Nephron (organoid): ENCODE results near the gene PFDN4.

ENCODE experiments used
- H3K27ac Mint-ChIP-seq, 3 experiments: 2 replicates each; pipeline ENCODE4 v1.8.0; 2020; ENCODE audit warnings: mixed read lengths in 3 of 3, mild to moderate bottlenecking in 2 of 3, moderate library complexity in 1 of 3
- H3K27me3 Mint-ChIP-seq: 2 replicates; pipeline ENCODE4 v1.8.0; 2021; ENCODE audit warnings: low read depth, mild to moderate bottlenecking, moderate library complexity, mixed read lengths
- H3K36me3 Mint-ChIP-seq: 2 replicates; pipeline ENCODE4 v1.8.0; 2020; ENCODE audit warnings: low read depth, mixed read lengths
- H3K4me1 Mint-ChIP-seq: 2 replicates; pipeline ENCODE4 v1.8.0; 2020; ENCODE audit warnings: mixed read lengths
- H3K4me3 Mint-ChIP-seq, 3 experiments: 2 replicates each; pipeline ENCODE4 v1.8.0; 2020; ENCODE audit warnings: mild to moderate bottlenecking in 3 of 3, mixed read lengths in 3 of 3, moderate library complexity in 2 of 3
- H3K9me3 Mint-ChIP-seq: 2 replicates; pipeline ENCODE4 v1.8.0; 2020; ENCODE audit warnings: mixed read lengths
- CTCF ChIP-seq, 3 experiments: fragments of 200-600 bp; sonication (generic); IDR thresholded peaks; one replicate each; pipeline ENCODE4 v1.5.0; 2021; ENCODE audit warnings: antibody characterized with exemption in 3 of 3; ENCODE audit not compliant: unreplicated experiment in 3 of 3

The PFDN4 gene, protein sequence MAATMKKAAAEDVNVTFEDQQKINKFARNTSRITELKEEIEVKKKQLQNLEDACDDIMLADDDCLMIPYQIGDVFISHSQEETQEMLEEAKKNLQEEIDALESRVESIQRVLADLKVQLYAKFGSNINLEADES

GRCh38 chr20:54207743-54208547, at the start of gene PFDN4:
Gene PFDN4, plus strand, starts transcription at chr20:54208087. Its CDS starts 14 bp downstream, at chr20:54208101.
- peak; percentile 71 to 82 (median 81) for TF ChIP-seq CTCF (IDR thresholded peaks at IDR 0.05; ENCODE audit: unreplicated experiment in 3 of 3)
- Mint-ChIP-seq H3K36me3 (peaks cover 19% of the 10 kb centered on the region), H3K4me1 (peaks cover 27% of the 10 kb centered on the region), H3K4me3 (peak within 1 kb of the TSS; percentile 98 to 99 (median 99)), H3K27me3 (no peaks in the 10 kb centered on the region), H3K9me3 (no peaks in the 10 kb centered on the region), H3K27ac (peak within 1 kb of the TSS; percentile 100)

DNA sequence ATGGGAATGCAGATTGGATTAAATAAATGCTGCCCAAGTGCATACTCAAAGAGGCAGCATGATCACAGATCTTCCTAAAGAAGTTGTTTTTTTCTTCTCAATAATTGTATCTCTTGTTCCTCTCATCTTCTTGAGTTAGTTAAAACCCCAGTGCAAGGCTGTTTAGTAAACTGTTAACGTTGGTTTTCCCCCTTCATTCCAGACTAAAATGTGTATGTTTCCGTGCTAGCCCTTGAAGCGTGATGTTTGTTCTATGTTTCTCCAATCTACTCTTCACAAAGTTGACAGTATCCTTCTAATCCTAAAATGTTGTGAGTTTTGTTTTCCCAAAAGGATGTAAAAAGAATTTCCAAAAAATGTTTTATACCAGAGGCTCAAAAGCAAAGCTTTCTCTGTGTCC, 49.7 kb upstream of the PFDN4 start:
- no peak for TF ChIP-seq CTCF (IDR thresholded peaks at IDR 0.05; ENCODE audit: unreplicated experiment in 3 of 3)
- Mint-ChIP-seq H3K9me3 (no peaks in the 10 kb centered on the region), H3K27me3 (peaks cover 5% of the 10 kb centered on the region), H3K36me3 (no peaks in the 10 kb centered on the region), H3K4me3 (no peak overlapping the region), H3K27ac (no peak overlapping the region), H3K4me1 (no peaks in the 10 kb centered on the region)

GRCh38 chr20:54158856-54159418, 49.0 kb upstream of the PFDN4 start:
- H3K4me1 Mint-ChIP-seq, result no peaks in the 10 kb centered on the region

GRCh38 chr20:54160065-54161007, 47.6 kb upstream of the PFDN4 start:
- Mint-ChIP-seq H3K4me1 (no peaks in the 10 kb centered on the region), H3K4me3 (no peak overlapping the region), H3K9me3 (no peaks in the 10 kb centered on the region), H3K36me3 (no peaks in the 10 kb centered on the region), H3K27ac (no peak overlapping the region), H3K27me3 (peaks cover 7% of the 10 kb centered on the region)
- TF ChIP-seq CTCF (IDR thresholded peaks at IDR 0.05; ENCODE audit: unreplicated experiment in 3 of 3), result no peak

More at GRCh38 chr20:54158856-54159418, 49.0 kb upstream of the PFDN4 start:
- Mint-ChIP-seq H3K36me3 (no peaks in the 10 kb centered on the region), H3K4me3 (no peak overlapping the region), H3K9me3 (no peaks in the 10 kb centered on the region), H3K27me3 (peaks cover 5% of the 10 kb centered on the region), H3K27ac (no peak overlapping the region)
- TF ChIP-seq CTCF (IDR thresholded peaks at IDR 0.05; ENCODE audit: unreplicated experiment in 3 of 3), result no peak

DNA sequence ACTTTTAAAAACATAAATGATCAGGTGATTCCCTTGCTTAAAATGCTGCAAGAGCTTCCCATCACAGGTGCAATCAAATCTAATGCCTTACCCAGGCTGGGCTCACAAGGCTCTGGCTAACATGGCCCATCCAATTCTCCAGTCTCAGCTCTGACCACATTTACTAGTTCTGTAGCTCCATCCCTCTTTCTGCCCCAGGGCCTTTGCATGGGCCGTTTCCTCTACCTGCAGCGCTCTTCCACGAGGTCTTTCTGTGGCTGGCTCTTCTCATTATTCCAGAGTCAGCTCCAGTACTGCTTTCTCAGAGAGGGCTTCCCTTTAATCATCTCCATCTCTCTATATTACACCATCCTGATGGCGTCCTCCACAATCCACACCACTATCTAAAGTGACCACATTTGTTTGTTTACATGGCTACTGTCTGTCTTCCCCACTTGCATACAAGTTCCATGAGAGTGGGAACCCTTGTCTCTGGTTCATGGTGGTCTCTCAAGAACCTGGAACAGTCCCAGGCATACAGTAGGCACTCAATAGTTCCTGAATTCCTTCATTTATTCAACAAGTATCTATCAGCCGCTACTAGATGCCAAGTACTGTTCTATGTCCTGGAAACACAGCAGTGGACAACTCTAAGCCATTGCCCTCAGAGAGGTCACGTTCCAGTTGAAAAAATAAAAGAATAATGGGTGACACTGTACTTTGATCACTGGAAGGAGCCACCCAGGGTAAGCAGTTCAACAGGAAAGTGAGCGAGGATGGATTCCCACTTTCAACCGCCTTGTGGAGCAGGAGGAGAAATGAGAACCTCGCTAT, 46.7 kb upstream of the PFDN4 start:
- Mint-ChIP-seq H3K4me3 (no peak overlapping the region), H3K9me3 (no peaks in the 10 kb centered on the region), H3K36me3 (no peaks in the 10 kb centered on the region), H3K4me1 (no peaks in the 10 kb centered on the region), H3K27ac (no peak overlapping the region), H3K27me3 (peaks cover 15% of the 10 kb centered on the region)
- TF ChIP-seq CTCF (IDR thresholded peaks at IDR 0.05; ENCODE audit: unreplicated experiment in 3 of 3), result no peak
